Esophagus squamous epithelium (tissue), 5 donors: Measurements from ENCODE around the gene MFSD11. TPM values are rescaled to one million over a fixed set of nuclear protein-coding genes. Genes with fewer than 3 reads are reported as not detected.

Experiments
- DNase-seq: peaks from one replicate; lab custom pipeline; 2025; lab: John Stamatoyannopoulos, UW
- H3K27ac ChIP-seq, 4 donors: fragments of 200-600 bp; sonication (generic); one replicate each; pipeline ENCODE4 v1.5.1; 2016 to 2019; ENCODE audit warnings: mild to moderate bottlenecking in 1 of 4
- H3K27me3 ChIP-seq, 4 donors: fragments of 200-600 bp; sonication (generic); 1 replicate in 3 of 4; 2 replicates in 1 of 4; pipeline versions ENCODE4 v1.5.1 to v1.6.0; 2017 to 2021; ENCODE audit warnings: antibody characterized with exemption in 1 of 4
- H3K36me3 ChIP-seq, 3 donors: fragments of 200-600 bp; sonication (generic); one replicate each; pipeline ENCODE4 v1.5.1; 2016 to 2019
- H3K4me1 ChIP-seq, 3 donors: fragments of 200-600 bp; sonication (generic); one replicate each; pipeline ENCODE4 v1.5.1; 2017 to 2019
- H3K4me3 ChIP-seq, 4 donors: fragments of 200-600 bp; sonication (generic); 1 replicate in 3 of 4; 2 replicates in 1 of 4; pipeline ENCODE4 v1.5.1; 2016 to 2019; ENCODE audit warnings: mild to moderate bottlenecking in 2 of 4, moderate library complexity in 1 of 4
- H3K9me3 ChIP-seq, 3 donors: fragments of 200-600 bp; sonication (generic); one replicate each; pipeline ENCODE4 v1.5.1; 2016 to 2019
- CTCF ChIP-seq, 6 experiments: fragments of 450-650 bp in 4 of 6; fragments of 200-600 bp in 2 of 6; sonication (generic) in 2 of 6; IDR thresholded peaks; one replicate each; pipeline ENCODE4 v1.5.1; 2016 to 2019; ENCODE audit warnings: antibody characterized with exemption in 6 of 6, mild to moderate bottlenecking in 4 of 6, moderate library complexity in 4 of 6
- POLR2A ChIP-seq, 4 donors: fragments of 450-650 bp; IDR thresholded peaks; one replicate each; pipeline ENCODE4 v1.6.1; 2017; ENCODE audit warnings: antibody characterized with exemption in 4 of 4, mild to moderate bottlenecking in 4 of 4, moderate library complexity in 3 of 4
- WGBS, 2 donors: methylation state at CpG; one replicate each; pipeline ENCODE4 v1.1.5; 2018; 5-methylcytosine and 5-hydroxymethylcytosine counted together
- intact Hi-C: fragments of 100-400 bp; cut with DNase I; formaldehyde crosslinking; loops from one replicate; pipeline ENCODE4 v1.15.0; 2022
- total RNA-seq, 4 donors: library from RNA; depleted of rRNA; stranded (reverse); fragments of >200 nt; gene quantifications; one replicate each; pipeline ENCODE4 v1.1.0, GENCODE V29; 2016
- donor health status: DM: yes; HTN: yes; CAD: no.

The MFSD11 gene
- total RNA-seq, 4 donors from 2014 or later: 24.2 to 31.0 (median 28.1) TPM

- Histone ChIP-seq H3K4me1 (peaks cover 12 to 55% (median 26%) of the 10 kb centered on the region in 3 donors), H3K36me3 (peaks cover 13 to 63% (median 30%) of the 10 kb centered on the region in 3 donors), H3K27me3 (no peaks in the 10 kb centered on the region), H3K9me3 (no peaks in the 10 kb centered on the region), H3K4me3 (no peak overlapping the region), H3K27ac (peak overlapping the region in 2 of 4 donors; percentile 35 to 57)
- intact Hi-C loops: no loop called here
- DNase-seq: no peak
- 64 to 73% methylated on average over 4 to 5 of the region's 5 CpGs for WGBS, 2 donors
- TF ChIP-seq CTCF (IDR thresholded peaks at IDR 0.05): no peak
- no peak for TF ChIP-seq POLR2A (IDR thresholded peaks at IDR 0.05)
Observed at GRCh38 chr17:76714336-76714735, 23.6 kb upstream of the MFSD11 start.

- Histone ChIP-seq H3K27me3 (no peaks in the 10 kb centered on the region), H3K36me3 (peaks cover 19 to 70% (median 36%) of the 10 kb centered on the region in 3 donors), H3K27ac (peak overlapping the region; percentile 6 to 57 (median 46)), H3K4me3 (no peak overlapping the region), H3K4me1 (peaks cover 7 to 49% (median 23%) of the 10 kb centered on the region in 3 donors), H3K9me3 (no peaks in the 10 kb centered on the region)
- TF ChIP-seq CTCF (IDR thresholded peaks at IDR 0.05) (peak; percentile 49 to 86 (median 79)), POLR2A (IDR thresholded peaks at IDR 0.05) (no peak)
- no peak for DNase-seq
- intact Hi-C loops: no loop called here
- 14 to 17% methylated on average over 4 of the region's 4 CpGs for WGBS, 2 donors
Observed at GRCh38 chr17:76714822-76715495, 23.0 kb upstream of the MFSD11 start.

- intact Hi-C loops: no loop called here
- WGBS, 2 donors: 71 to 92% methylated on average over 2 of the region's 2 CpGs
- Histone ChIP-seq H3K4me3 (no peak overlapping the region), H3K9me3 (no peaks in the 10 kb centered on the region), H3K27me3 (no peaks in the 10 kb centered on the region), H3K4me1 (peaks cover 7 to 45% (median 23%) of the 10 kb centered on the region in 3 donors), H3K36me3 (peaks cover 24 to 75% (median 41%) of the 10 kb centered on the region in 3 donors), H3K27ac (peak overlapping the region; percentile 6 to 57 (median 46))
- no peak for DNase-seq
- TF ChIP-seq CTCF (IDR thresholded peaks at IDR 0.05): no peak
- no peak for TF ChIP-seq POLR2A (IDR thresholded peaks at IDR 0.05)
Observed at GRCh38 chr17:76715496-76715830, 22.5 kb upstream of the MFSD11 start.

- Histone ChIP-seq H3K9me3 (no peaks in the 10 kb centered on the region), H3K27me3 (no peaks in the 10 kb centered on the region), H3K36me3 (peaks cover 29 to 83% (median 48%) of the 10 kb centered on the region in 3 donors), H3K4me1 (peaks cover 4 to 46% (median 20%) of the 10 kb centered on the region in 3 donors), H3K4me3 (no peak overlapping the region), H3K27ac (peak overlapping the region in 3 of 4 donors; percentile 60 to 64 (median 64))
- WGBS, 2 donors: 58 to 78% methylated on average over 11 of the region's 13 CpGs
- intact Hi-C loops: no loop called here
- no peak for TF ChIP-seq POLR2A (IDR thresholded peaks at IDR 0.05)
- TF ChIP-seq CTCF (IDR thresholded peaks at IDR 0.05): no peak
- no peak for DNase-seq
Observed at GRCh38 chr17:76716146-76716838, 21.6 kb upstream of the MFSD11 start.

GRCh38 chr17:76716839-76717215, 21.1 kb upstream of the MFSD11 start:
- Histone ChIP-seq H3K27ac (peak overlapping the region in 3 of 4 donors; percentile 60 to 64 (median 64)), H3K9me3 (no peaks in the 10 kb centered on the region)

More at GRCh38 chr17:76716839-76717215, 21.1 kb upstream of the MFSD11 start:
- no peak for TF ChIP-seq CTCF (IDR thresholded peaks at IDR 0.05)
- TF ChIP-seq POLR2A (IDR thresholded peaks at IDR 0.05): no peak
- intact Hi-C loops: no loop called here
- peaks cover 32 to 88% (median 53%) of the 10 kb centered on the region in 3 donors for H3K36me3 ChIP-seq
- H3K4me1 ChIP-seq: peaks cover 0 to 46% (median 14%) of the 10 kb centered on the region in 3 donors
- no peak overlapping the region for H3K4me3 ChIP-seq
- WGBS, 2 donors: 66 to 73% methylated on average over 6 of the region's 6 CpGs
- H3K27me3 ChIP-seq: no peaks in the 10 kb centered on the region
- no peak for DNase-seq
